GM12878 (cell line): ENCODE measurements around the gene TRAF3IP3.

Experiments
- JUNB ChIP-seq: IDR thresholded peaks from 2 replicates; pipeline ENCODE4 v1.6.1; 2016; ENCODE audit warnings: antibody characterized with exemption, mild to moderate bottlenecking
- NR2C1 ChIP-seq: fragments of 450-650 bp; IDR thresholded peaks from 2 replicates; pipeline ENCODE4 v1.6.1; 2017; ENCODE audit warnings: antibody characterized with exemption, mild to moderate bottlenecking, moderate library complexity
- POLR2A ChIP-seq: IDR thresholded peaks from 2 replicates; pipeline ENCODE4 v1.6.1; 2011; ENCODE audit warnings: low read depth, mild to moderate bottlenecking, low read length
- SIN3A ChIP-seq: IDR thresholded peaks from 2 replicates; pipeline ENCODE4 v1.6.1; 2012; ENCODE audit warnings: low read depth, low read length, improper control_type of control experiment
- SMC3 ChIP-seq: IDR thresholded peaks from 2 replicates; pipeline ENCODE4 v1.6.1; 2011; ENCODE audit warnings: low read length, improper control_type of control experiment, borderline replicate concordance
- TF ChIP-seq, protein P1 (sequence below), 3 experiments: IDR thresholded peaks in 2 of 3; conservative IDR thresholded peaks in 1 of 3; 2 replicates each; pipeline ENCODE4 v1.5.1; 2011; ENCODE audit warnings: low read depth in 3 of 3, low read length in 3 of 3, mild to moderate bottlenecking in 3 of 3, control low read depth in 2 of 3, moderate library complexity in 2 of 3, inconsistent platforms in 1 of 3, mixed read lengths in 1 of 3; ENCODE audit not compliant: control insufficient read depth in 2 of 3, insufficient read depth in 1 of 3; ENCODE audit errors: extremely low read depth in 1 of 3
- TF ChIP-seq, protein P2 (sequence below): fragments of 450-650 bp; IDR thresholded peaks from 2 replicates; pipeline ENCODE4 v1.6.1; 2017; ENCODE audit warnings: antibody characterized with exemption, mild to moderate bottlenecking, moderate library complexity

DNA sequence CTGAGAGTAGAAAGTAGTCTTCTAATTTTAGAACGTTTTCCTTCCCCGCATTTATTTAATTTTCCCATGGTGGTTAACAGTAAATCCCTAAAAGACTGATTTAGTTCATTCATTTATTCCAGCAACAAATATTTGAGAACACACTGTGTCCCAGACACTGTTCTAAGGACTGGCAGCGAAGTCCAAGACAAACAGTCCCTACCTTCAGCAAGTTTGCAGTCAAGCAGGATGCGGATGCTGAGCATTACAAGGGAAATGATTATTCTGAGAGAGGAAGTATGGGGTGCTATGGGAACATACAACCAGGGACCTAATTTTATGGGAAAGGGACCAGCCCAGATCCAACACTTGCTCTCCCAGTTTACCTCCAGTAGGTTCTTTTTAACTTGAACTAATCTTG lies 29.7 kb downstream of the TRAF3IP3 start:
- TF ChIP-seq POLR2A, result no peak
- TF ChIP-seq, protein P1, sequence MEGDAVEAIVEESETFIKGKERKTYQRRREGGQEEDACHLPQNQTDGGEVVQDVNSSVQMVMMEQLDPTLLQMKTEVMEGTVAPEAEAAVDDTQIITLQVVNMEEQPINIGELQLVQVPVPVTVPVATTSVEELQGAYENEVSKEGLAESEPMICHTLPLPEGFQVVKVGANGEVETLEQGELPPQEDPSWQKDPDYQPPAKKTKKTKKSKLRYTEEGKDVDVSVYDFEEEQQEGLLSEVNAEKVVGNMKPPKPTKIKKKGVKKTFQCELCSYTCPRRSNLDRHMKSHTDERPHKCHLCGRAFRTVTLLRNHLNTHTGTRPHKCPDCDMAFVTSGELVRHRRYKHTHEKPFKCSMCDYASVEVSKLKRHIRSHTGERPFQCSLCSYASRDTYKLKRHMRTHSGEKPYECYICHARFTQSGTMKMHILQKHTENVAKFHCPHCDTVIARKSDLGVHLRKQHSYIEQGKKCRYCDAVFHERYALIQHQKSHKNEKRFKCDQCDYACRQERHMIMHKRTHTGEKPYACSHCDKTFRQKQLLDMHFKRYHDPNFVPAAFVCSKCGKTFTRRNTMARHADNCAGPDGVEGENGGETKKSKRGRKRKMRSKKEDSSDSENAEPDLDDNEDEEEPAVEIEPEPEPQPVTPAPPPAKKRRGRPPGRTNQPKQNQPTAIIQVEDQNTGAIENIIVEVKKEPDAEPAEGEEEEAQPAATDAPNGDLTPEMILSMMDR (IDR thresholded peaks at IDR 0.05 in 2 of 3, conservative IDR thresholded peaks at IDR 0.05 in 1 of 3; ENCODE audit: control insufficient read depth in 2 of 3, extremely low read depth in 1 of 3, insufficient read depth in 1 of 3, low read depth in 3 of 3, low read length in 3 of 3), result no peak
- TF ChIP-seq, protein P2, sequence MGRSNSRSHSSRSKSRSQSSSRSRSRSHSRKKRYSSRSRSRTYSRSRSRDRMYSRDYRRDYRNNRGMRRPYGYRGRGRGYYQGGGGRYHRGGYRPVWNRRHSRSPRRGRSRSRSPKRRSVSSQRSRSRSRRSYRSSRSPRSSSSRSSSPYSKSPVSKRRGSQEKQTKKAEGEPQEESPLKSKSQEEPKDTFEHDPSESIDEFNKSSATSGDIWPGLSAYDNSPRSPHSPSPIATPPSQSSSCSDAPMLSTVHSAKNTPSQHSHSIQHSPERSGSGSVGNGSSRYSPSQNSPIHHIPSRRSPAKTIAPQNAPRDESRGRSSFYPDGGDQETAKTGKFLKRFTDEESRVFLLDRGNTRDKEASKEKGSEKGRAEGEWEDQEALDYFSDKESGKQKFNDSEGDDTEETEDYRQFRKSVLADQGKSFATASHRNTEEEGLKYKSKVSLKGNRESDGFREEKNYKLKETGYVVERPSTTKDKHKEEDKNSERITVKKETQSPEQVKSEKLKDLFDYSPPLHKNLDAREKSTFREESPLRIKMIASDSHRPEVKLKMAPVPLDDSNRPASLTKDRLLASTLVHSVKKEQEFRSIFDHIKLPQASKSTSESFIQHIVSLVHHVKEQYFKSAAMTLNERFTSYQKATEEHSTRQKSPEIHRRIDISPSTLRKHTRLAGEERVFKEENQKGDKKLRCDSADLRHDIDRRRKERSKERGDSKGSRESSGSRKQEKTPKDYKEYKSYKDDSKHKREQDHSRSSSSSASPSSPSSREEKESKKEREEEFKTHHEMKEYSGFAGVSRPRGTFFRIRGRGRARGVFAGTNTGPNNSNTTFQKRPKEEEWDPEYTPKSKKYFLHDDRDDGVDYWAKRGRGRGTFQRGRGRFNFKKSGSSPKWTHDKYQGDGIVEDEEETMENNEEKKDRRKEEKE, result no peak
- TF ChIP-seq NR2C1, result no peak
- TF ChIP-seq SIN3A, result no peak
- TF ChIP-seq JUNB, result no peak
- no peak for TF ChIP-seq SMC3
